Left lung (tissue), 10 donors: ENCODE data around the gene KCNC4. TPM values are rescaled to one million over a fixed set of nuclear protein-coding genes. Genes with fewer than 3 reads are reported as not detected.
A peak's percentile ranks its signal among the peaks of the same experiment; 100 is the strongest.

ENCODE experiments used
- ATAC-seq: fragments of 200-7000 bp; cut with Tn5 transposase; one replicate; pipeline ENCODE4 v1.9.1; 2020; ENCODE audit warnings: moderate library complexity
- DNase-seq, 4 donors: peaks; one replicate each; pipeline ENCODE4 v3.0.0-alpha.2; 2013 to 2020
- H3K27ac ChIP-seq, 2 donors: fragments of 200-600 bp; sonication (generic) in 1 of 2; one replicate each; pipeline versions ENCODE4 v1.5.0 to v1.8.0; 2020 to 2021
- H3K27me3 ChIP-seq, 2 donors: fragments of 200-600 bp; sonication (generic) in 1 of 2; one replicate each; pipeline versions ENCODE4 v1.5.0 to v1.8.0; 2020 to 2021
- H3K36me3 ChIP-seq, 2 donors: fragments of 200-600 bp; sonication (generic) in 1 of 2; one replicate each; pipeline versions ENCODE4 v1.5.0 to v1.8.0; 2020 to 2021
- H3K4me1 ChIP-seq, 2 donors: fragments of 200-600 bp; one replicate each; pipeline ENCODE4 v1.8.0; 2021
- H3K4me3 ChIP-seq, 2 donors: fragments of 200-600 bp; sonication (generic) in 1 of 2; one replicate each; pipeline versions ENCODE4 v1.5.0 to v1.8.0; 2020 to 2021; ENCODE audit warnings: mild to moderate bottlenecking in 1 of 2
- H3K9me3 ChIP-seq, 2 donors: fragments of 200-600 bp; sonication (generic) in 1 of 2; one replicate each; pipeline versions ENCODE4 v1.5.0 to v1.8.0; 2020 to 2021
- CTCF ChIP-seq, 2 donors: fragments of 200-600 bp; sonication (generic) in 1 of 2; IDR thresholded peaks; one replicate each; pipeline versions ENCODE4 v1.5.0 to v1.8.0; 2021; ENCODE audit warnings: antibody characterized with exemption in 2 of 2
- intact Hi-C, 2 donors: fragments of 100-400 bp; cut with DNase I; formaldehyde crosslinking; loops; one replicate each; pipeline versions ENCODE4 v1.11.2 to v1.14.2; 2022
- polyA plus RNA-seq, 6 donors: library from polyadenylated mRNA; unstranded; fragments of 120-200 nt; gene quantifications; one replicate each; pipeline ENCODE4 v1.2.1, GENCODE V29; 2013; ENCODE audit not compliant: insufficient read length in 6 of 6
- total RNA-seq, 2 donors: library from RNA; stranded (reverse); fragmentation: NEBNext Ultra II Directional; extraction: Animal tissue kit (Norgen Biotek cat#: 25700); gene quantifications; one replicate each; pipeline ENCODE4 v1.2.1, GENCODE V29; 2021
- donor health status: DM: no; HTN: yes; CAD: no.
- donor health status: DM: no; HTN: no; CAD: no.

The KCNC4 gene
- total and polyA plus RNA-seq, 8 donors: 7.7 to 16.3 (median 9.7) TPM

GRCh38 chr1:110253213-110253612 lies 43.1 kb downstream of the KCNC4 start:
- Histone ChIP-seq H3K4me1 (no peaks in the 10 kb centered on the region), H3K27me3 (no peaks in the 10 kb centered on the region), H3K27ac (no peak overlapping the region), H3K4me3 (no peak overlapping the region), H3K36me3 (no peaks in the 10 kb centered on the region), H3K9me3 (no peaks in the 10 kb centered on the region)
- intact Hi-C loops: no loop called here
- DNase-seq (no peak), ATAC-seq (no peak)
- no peak for TF ChIP-seq CTCF (IDR thresholded peaks at IDR 0.05)

- DNase-seq: no peak
- Histone ChIP-seq H3K27ac (no peak overlapping the region), H3K9me3 (no peaks in the 10 kb centered on the region), H3K4me1 (peaks cover 0 to 9% of the 10 kb centered on the region in 2 donors), H3K27me3 (no peaks in the 10 kb centered on the region), H3K36me3 (no peaks in the 10 kb centered on the region), H3K4me3 (no peak overlapping the region)
- intact Hi-C loops: no loop called here
- no peak for TF ChIP-seq CTCF (IDR thresholded peaks at IDR 0.05)
- no peak for ATAC-seq
These were observed 44.7 kb downstream of the KCNC4 start for GRCh38 chr1:110254604-110255391.

GRCh38 chr1:110255392-110255787 lies 45.3 kb downstream of the KCNC4 start:
- Histone ChIP-seq H3K27me3 (no peaks in the 10 kb centered on the region), H3K4me1 (peaks cover 0 to 14% of the 10 kb centered on the region in 2 donors), H3K9me3 (no peaks in the 10 kb centered on the region), H3K27ac (no peak overlapping the region), H3K36me3 (no peaks in the 10 kb centered on the region), H3K4me3 (no peak overlapping the region)
- DNase-seq (peak in 1 of 4 donors; percentile 14), ATAC-seq (no peak)
- intact Hi-C loops: no loop called here
- TF ChIP-seq CTCF (IDR thresholded peaks at IDR 0.05): no peak

- intact Hi-C loops: no loop called here
- TF ChIP-seq CTCF (IDR thresholded peaks at IDR 0.05): no peak
- H3K4me1 ChIP-seq: peaks cover 0 to 21% of the 10 kb centered on the region in 2 donors
- no peaks in the 10 kb centered on the region for H3K27me3 ChIP-seq
- no peaks in the 10 kb centered on the region for H3K36me3 ChIP-seq
- DNase-seq (no peak), ATAC-seq (no peak)
- no peak overlapping the region for H3K4me3 ChIP-seq
- H3K27ac ChIP-seq: no peak overlapping the region
- H3K9me3 ChIP-seq: no peaks in the 10 kb centered on the region
These were observed 48.6 kb downstream of the KCNC4 start for GRCh38 chr1:110258734-110259133.

- no peak for ATAC-seq
These were observed 49.7 kb downstream of the KCNC4 start for GRCh38 chr1:110259770-110260169.

More at GRCh38 chr1:110259770-110260169, 49.7 kb downstream of the KCNC4 start:
- Histone ChIP-seq H3K27me3 (no peaks in the 10 kb centered on the region), H3K27ac (no peak overlapping the region), H3K4me3 (no peak overlapping the region), H3K4me1 (peaks cover 0 to 21% of the 10 kb centered on the region in 2 donors), H3K9me3 (no peaks in the 10 kb centered on the region), H3K36me3 (no peaks in the 10 kb centered on the region)
- intact Hi-C loops: no loop called here
- TF ChIP-seq CTCF (IDR thresholded peaks at IDR 0.05): no peak
- DNase-seq: no peak

Other genes with a start within 250 kb of the KCNC4 start
- 100 to 1,000 TPM in 1 of 2 donors, 10 to 100 TPM in 1; 79.3 to 116 TPM for gene AHCYL1, start 225.5 kb upstream of the KCNC4 start, total RNA-seq
- 10 to 100 TPM; 73.3 to 92.6 (median 83.9) TPM for gene AHCYL1, start 225.5 kb upstream of the KCNC4 start, polyA plus RNA-seq
- 10 to 100 TPM; 32.7 to 33.9 TPM for gene STRIP1, start 175.7 kb upstream of the KCNC4 start, total RNA-seq
- gene STRIP1, start 175.7 kb upstream of the KCNC4 start, polyA plus RNA-seq: 10 to 100 TPM; 50.5 to 59.7 (median 53.1) TPM
- gene ALX3, start 139.6 kb upstream of the KCNC4 start, total RNA-seq: not detected
- not detected for gene ALX3, start 139.6 kb upstream of the KCNC4 start, polyA plus RNA-seq
- gene UBL4B, start 97.9 kb upstream of the KCNC4 start, total RNA-seq: not detected
- not detected for gene UBL4B, start 97.9 kb upstream of the KCNC4 start, polyA plus RNA-seq
- under 1 TPM in 1 of 2 donors, not detected in 1; 0.03 TPM for gene SLC6A17, start 59.8 kb upstream of the KCNC4 start, total RNA-seq
- under 1 TPM; 0.03 to 0.13 (median 0.04) TPM for gene SLC6A17, start 59.8 kb upstream of the KCNC4 start, polyA plus RNA-seq
- 10 to 100 TPM; 20.6 to 24.3 TPM for gene RBM15, start 129.1 kb downstream of the KCNC4 start, total RNA-seq
- gene RBM15, start 129.1 kb downstream of the KCNC4 start, polyA plus RNA-seq: 10 to 100 TPM; 10.9 to 13.5 (median 12.7) TPM
- 10 to 100 TPM; 12.0 to 40.5 TPM for gene SLC16A4, start 180.7 kb downstream of the KCNC4 start, total RNA-seq
- gene SLC16A4, start 180.7 kb downstream of the KCNC4 start, polyA plus RNA-seq: 1 to 10 TPM; 6.1 to 8.2 (median 7.5) TPM
- 100 to 1,000 TPM; 134 to 145 TPM for gene LAMTOR5, start 197.4 kb downstream of the KCNC4 start, total RNA-seq
- gene LAMTOR5, start 197.4 kb downstream of the KCNC4 start, polyA plus RNA-seq: 100 to 1,000 TPM; 112 to 121 (median 116) TPM
- not detected for gene PROK1, start 240.8 kb downstream of the KCNC4 start, total RNA-seq
- gene PROK1, start 240.8 kb downstream of the KCNC4 start, polyA plus RNA-seq: under 1 TPM in 2 of 6 donors, not detected in 4; 0.10 to 0.13 TPM